ENCODE data around the gene PRKRA.
A peak's percentile ranks its signal among the peaks of the same experiment; 100 is the strongest.
"Not testable (repeated sequence)": the region's sequence is repeated elsewhere in the genome, so short reads cannot be mapped to it uniquely, and the experiment has no call there.

Gene PRKRA

DNA sequence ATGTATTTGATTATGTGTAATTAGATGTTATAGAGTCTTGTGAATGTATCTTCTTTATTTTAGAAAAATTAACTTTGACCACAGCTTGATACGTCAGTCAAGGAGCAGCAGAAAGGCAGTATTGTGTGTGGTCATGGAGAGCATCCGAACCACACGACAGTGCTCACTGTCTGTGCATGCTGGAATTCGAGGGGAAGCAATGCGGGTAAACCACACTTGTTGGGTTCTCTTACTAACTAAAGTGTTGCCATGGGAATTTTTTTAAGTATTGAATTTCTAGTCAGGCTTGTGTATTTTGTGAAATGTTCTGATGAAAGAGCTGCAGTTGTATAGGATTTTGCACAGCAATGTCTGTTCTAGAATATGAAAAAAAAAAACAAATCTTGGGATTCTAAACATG, 5.0 kb upstream of the PRKRA start:
- no peak for DNase-seq

DNA sequence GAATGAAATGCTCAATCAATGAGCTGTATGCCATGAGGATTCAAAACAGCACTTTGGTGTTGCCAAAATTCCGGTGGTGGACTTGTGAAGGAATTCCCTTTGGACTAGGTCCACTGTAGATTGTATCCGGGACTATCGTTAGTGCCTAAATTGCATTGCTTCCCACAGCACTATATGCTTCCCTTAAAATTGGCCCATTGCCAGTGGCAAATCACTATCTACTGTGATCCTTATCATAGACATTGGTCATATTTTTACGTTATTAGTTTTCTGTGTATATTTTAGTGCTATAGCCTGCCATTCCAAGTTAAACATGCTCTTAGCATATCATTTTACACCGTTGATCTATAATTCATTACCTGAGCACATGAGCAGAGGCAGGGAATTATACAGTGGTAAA, 1.9 kb upstream of the PRKRA start:
- DNase-seq, result no peak

DNA sequence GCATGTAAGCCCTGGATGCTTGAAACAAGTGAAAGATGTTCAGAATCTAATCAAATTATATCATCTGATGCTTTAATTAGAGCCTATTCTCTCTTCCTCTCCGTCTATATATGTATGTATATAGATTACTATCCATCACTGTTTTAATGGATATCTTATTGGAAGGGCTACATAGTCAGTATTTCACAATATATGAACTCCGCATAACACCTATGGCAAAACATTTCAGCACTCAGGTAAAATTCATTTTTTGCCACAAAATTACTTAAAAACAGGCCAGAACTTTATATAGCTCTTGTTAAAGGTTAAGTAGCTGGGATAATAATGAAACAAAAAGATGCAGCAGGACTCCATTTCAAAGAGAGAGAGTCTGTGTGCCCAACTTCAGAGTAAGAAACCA, 1.4 kb upstream of the PRKRA start:
- DNase-seq, result no peak

- no peak for DNase-seq
Measured at GRCh38 chr2:178450524-178450773, 526 bp downstream of the PRKRA start.

- DNase-seq, result peak; percentile 26
Measured at GRCh38 chr2:178449700-178450523, 1.1 kb downstream of the PRKRA start.

DNA sequence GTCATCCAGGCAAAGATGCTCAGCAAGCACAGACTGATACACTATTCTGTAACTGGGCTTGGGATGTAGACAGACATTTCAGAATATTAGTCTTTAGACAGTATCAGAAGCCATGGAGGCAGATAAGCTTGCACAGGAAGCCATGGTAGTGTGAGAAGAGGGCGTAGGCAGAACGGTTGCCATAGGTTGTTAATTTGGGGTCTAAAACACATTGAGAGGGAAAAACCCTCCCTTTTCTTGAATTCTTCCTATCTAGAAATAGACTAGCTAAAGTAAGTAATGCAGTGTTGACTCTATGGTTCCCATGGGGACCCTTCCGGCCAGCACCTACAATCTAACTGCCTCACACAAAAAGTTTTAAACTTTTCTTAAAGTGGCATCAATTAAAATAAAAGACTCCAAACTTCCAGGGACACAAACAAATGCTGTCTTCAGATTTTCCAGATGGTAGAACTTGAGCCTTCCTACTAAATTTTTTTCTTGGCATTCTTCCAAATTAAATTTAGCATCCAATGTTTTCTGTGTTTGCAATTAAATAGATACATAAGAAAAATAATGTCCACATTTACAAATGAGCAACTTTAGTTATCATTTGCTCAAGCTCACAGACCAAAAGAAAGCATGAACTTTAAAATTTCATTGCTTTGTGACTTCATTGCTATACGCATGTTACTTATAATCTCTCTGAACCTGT, 1.9 kb downstream of the PRKRA start:
- DNase-seq, result no peak

DNA sequence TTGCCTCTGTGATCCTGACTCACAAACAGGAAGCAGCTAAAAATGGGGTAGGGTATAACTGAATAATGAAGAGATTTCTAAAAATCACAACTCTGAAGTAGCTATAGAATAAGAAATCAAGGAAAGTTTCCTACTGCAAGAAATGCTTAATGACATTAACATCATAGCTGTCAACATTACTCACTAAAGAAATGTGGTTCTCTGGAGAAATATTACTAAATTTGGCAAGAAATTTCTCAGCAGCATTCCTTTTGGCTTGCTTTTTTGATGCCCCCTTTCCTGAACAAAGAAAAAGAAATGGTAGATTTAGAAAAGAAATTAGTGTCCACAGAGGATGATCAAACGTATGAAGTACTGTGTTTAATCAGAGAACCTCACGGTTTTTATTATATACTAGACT, 9.5 kb downstream of the PRKRA start:
- DNase-seq, result no peak

- no peak for DNase-seq
Measured at GRCh38 chr2:178436662-178437061, 14.3 kb downstream of the PRKRA start.

DNA sequence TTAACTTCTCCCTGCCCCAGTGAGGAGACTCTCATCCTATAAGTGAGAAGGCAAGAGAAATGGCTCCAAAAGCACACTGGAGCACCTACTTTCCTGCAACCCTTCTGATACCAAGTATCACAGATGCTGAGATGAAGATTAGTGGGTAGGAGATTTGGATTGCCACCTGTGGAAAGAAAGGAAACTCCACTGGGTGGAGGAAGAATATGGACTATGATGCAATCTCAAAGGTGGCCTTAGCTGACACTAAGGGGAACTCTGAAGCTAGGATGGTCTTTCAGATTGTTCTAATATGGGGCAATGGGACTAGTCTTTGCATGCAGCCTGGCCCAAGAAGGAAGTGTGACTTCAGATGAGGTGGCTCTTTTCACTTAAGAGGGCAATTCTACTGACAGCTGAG, 21.6 kb downstream of the PRKRA start:
- no peak for DNase-seq

GRCh38 chr2:178428396-178428806, 22.6 kb downstream of the PRKRA start:
- no peak for DNase-seq

GRCh38 chr2:178427458-178427857, 23.5 kb downstream of the PRKRA start:
- DNase-seq, result no peak

- DNase-seq, result no peak
Measured at GRCh38 chr2:178426388-178426787, 24.6 kb downstream of the PRKRA start.

DNA sequence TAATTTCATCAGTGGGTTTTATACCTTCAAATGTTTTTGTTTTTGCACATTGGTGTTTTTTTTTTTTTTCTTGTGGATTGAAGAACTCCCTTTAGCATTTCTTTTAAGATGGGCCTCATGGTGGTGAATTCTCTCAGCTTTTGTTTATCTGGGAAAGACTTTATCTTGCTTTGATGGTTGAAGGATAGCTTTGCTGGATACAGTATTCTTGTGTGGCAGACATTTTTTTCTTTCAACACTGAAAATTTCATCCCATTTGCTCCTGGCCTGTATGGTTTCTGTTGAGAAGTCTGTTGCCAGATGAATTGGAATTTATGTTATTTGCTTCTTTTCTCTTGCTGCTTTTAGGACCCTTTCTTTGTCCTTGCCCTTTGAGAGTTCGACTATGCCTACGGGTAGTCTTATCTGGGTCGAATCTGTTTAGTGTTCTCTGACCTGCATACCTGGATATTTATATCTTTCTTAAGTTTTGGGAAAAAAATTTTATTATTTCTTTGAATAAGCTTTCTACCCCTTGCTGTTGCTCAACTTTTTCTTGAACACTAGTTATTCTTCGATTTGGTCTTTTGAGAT, 25.6 kb downstream of the PRKRA start:
- DNase-seq, result no peak

DNA sequence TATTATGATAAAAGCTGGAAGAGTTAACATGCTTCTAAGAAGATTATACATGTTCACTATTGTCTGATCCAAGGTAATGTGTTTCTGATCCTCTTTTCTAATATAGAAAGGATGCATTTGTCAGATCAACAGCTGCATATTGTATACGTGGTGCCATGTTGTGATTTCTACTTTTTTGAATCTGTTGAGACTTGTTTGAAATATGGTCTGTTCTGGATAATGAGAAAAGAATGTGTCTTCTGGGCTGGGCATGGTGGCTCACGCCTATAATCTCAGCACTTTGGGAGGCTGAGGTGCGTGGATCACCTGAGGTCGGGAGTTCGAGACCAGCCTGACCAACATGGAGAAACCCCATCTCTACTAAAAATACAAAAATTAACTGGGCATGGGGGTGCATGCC, 27.2 kb downstream of the PRKRA start:
- not testable (repeated sequence) for DNase-seq

- no peak for DNase-seq
Measured at GRCh38 chr2:178422097-178422496, 28.9 kb downstream of the PRKRA start.

DNA sequence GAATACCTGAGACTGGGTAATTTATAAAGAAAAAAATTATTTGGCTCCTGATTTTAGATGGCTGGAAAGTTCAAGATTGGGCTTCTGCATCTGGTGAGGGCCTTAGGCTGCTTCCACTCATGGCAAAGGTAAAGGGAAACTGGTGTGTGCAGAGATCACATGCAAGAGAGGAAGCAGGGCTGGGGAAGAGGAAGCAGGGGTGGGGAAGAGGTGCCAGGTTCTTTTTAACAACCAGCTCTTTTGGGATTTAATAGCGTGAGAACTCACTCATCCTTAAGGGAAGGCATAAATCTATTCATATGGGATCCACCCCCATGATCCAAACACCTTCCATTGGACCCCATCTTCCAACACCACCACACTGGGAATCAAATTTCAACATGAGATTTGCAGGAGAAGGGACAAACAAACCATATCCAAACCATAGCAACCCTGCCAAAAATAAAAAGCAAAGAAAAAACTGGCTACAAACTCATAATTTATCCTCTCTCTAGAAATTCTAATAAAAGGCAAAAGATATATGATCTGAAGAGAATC, 30.4 kb downstream of the PRKRA start:
- no peak for DNase-seq

- no peak for DNase-seq
Measured at GRCh38 chr2:178419123-178419522, 31.9 kb downstream of the PRKRA start.

GRCh38 chr2:178418426-178418825, 32.5 kb downstream of the PRKRA start:
- DNase-seq, result no peak

- DNase-seq, result no peak
Measured at GRCh38 chr2:178417916-178418315, 33.1 kb downstream of the PRKRA start.

DNA sequence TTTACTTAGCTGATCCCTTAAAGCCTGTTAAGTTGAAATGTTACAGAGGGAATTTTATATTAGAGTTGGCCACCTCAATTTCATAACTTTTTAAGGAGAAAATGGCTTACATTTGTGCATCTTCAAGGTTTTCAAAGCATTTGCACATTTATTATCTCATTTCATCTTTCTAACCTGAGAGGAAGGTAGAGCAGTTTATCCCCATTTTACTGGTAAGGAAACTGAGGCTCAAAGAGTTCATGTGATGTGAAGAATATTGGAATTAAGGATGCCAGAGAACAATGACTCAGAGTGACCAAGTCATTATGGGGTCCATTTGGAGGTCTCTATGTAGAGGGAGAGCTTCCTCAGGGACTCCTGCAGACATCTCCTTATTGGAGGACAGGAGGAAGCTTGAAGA, 35.0 kb downstream of the PRKRA start:
- DNase-seq, result no peak

DNA sequence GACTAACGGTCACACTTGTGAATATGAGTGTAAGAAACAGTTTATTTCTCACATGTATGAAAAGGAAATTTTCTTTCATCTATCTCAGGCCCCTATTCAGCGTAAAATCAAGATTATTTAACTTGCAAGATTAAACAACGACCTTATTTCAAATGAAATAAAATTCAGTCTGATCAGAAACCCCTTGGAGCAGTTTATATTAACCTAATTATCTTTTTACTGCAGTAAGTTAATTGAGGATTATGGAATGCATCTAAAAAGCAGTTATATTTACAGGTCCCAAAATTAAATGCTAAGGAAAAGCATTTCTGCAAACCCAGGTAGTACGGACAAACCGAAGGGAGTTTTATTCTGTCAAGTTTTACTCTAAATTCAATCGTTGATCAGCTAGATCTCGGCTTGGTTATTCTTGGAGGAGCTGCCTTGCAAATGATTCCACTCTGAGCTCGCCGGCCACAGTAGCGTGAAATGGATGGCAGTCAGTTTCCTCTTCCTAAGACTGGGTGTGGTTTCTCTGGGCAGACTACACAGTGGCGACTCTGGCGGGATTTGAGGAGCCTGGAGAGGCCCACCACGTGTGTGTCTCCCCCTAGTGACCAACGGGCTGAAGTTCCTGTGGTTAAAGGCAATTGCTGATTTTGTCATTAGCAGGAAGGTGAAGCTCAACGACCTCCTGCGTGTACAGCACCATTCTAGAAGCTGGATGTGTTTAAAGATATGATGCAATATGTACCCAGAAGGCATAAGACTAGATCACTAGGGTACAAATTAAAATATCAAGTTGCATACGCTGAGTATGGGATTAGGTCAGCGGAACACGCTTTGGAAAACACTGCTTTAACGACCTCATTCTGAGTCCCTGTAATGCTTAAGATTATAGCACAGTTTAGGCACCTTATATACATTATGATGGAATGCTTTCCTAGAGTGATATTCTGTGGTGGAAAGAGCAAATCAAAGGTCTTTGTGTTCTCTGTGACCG, 36.4 kb downstream of the PRKRA start:
- peak; percentile 93 for DNase-seq

DNA sequence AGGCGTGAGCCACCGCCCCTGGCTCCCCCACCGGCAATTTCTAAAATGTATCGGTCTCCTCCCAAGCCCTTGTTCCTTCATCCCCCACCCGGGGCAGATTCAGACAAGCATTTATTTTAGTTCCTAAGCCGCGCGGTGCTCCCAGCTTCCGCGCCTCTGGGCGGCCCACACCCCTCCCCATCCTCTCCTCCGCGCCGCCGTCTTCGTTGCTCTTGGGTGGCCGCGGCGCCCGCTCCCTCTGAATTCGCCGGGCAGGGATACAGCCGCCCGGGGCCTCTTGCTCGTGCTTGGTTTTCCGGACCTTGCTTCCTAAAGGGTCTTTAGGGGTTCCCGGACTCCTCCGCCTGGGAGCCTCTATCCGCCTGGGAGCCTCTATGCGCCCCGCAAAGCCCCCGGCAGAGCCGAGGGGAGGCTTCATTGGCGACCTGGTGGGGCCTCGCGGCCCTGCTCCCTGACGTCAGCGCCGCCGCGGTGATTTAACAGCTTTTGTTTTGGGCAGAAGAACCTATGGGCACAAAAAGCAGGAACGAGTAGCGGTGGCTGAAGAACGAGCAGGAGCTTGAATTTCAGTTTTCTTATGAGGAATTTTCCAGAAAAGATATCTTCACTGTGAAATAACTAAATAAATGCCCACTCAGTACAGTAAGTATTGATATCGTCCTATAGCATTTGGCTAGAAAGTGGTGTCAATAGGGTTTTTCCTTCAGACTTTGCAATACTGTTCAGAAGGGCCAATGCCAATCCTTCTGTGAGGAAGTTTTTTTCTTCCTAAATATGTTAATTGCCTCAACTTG, 37.3 kb downstream of the PRKRA start:
- peak; percentile 84 for DNase-seq
